IPS-18a (cell line): ENCODE measurements around the gene ACSS1.

Experiments
- H3K27ac ChIP-seq: one replicate; pipeline ENCODE4 v1.5.1; 2013; ENCODE audit warnings: low read length
- H3K27me3 ChIP-seq: one replicate; pipeline ENCODE4 v1.6.1; 2013; ENCODE audit warnings: mild to moderate bottlenecking, low read length; ENCODE audit not compliant: control insufficient read depth, insufficient read depth
- H3K36me3 ChIP-seq: one replicate; pipeline ENCODE4 v1.6.1; 2013; ENCODE audit warnings: low read depth, low read length; ENCODE audit not compliant: control insufficient read depth
- H3K4me1 ChIP-seq: one replicate; pipeline ENCODE4 v1.6.1; 2013; ENCODE audit warnings: low read depth, low read length; ENCODE audit not compliant: control insufficient read depth
- H3K4me3 ChIP-seq: one replicate; pipeline ENCODE4 v1.5.1; 2013; ENCODE audit warnings: low read length
- H3K9ac ChIP-seq: one replicate; pipeline ENCODE4 v1.6.1; 2013; ENCODE audit warnings: mild to moderate bottlenecking, low read length, moderate library complexity
- H3K9me3 ChIP-seq: one replicate; pipeline ENCODE4 v1.6.1; 2013; ENCODE audit warnings: low read depth, low read length; ENCODE audit not compliant: control insufficient read depth

The ACSS1 gene

GRCh38 chr20:24979036-24979960 lies 78.6 kb downstream of the ACSS1 start:
- Histone ChIP-seq H3K9me3 (peaks cover 5% of the 10 kb centered on the region), H3K4me1 (no peaks in the 10 kb centered on the region), H3K9ac (no peak overlapping the region), H3K27me3 (no peaks in the 10 kb centered on the region), H3K36me3 (peaks cover 23% of the 10 kb centered on the region), H3K4me3 (no peak overlapping the region), H3K27ac (no peak overlapping the region)

- Histone ChIP-seq H3K4me3 (no peak overlapping the region), H3K36me3 (peaks cover 20% of the 10 kb centered on the region), H3K27ac (no peak overlapping the region), H3K9me3 (peaks cover 5% of the 10 kb centered on the region), H3K9ac (no peak overlapping the region), H3K4me1 (no peaks in the 10 kb centered on the region), H3K27me3 (no peaks in the 10 kb centered on the region)
These were observed 79.4 kb downstream of the ACSS1 start for GRCh38 chr20:24978513-24978912.

DNA sequence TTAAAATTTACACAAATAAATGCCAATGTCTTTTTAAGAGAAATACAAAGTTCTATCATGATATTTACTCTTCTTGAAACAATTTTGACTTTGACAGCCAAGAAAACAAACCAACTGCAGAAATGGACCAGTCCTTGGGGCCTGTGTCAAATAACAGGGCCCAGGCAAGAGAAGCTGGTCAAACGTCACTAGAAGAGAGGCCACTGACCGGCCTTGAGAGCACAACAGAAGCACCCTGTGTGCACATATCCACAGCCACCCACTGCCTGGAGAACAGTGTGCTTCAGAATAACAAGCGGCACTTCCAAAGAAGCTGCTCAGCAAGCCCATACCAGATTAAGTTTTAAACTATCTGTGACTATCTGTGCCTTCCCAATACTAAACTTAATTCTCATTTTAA lies 80.1 kb downstream of the ACSS1 start:
- no peak overlapping the region for H3K27ac ChIP-seq
- peaks cover 5% of the 10 kb centered on the region for H3K9me3 ChIP-seq
- H3K4me1 ChIP-seq, result no peaks in the 10 kb centered on the region
- H3K4me3 ChIP-seq, result no peak overlapping the region
- no peaks in the 10 kb centered on the region for H3K27me3 ChIP-seq
- H3K9ac ChIP-seq, result no peak overlapping the region
- peaks cover 26% of the 10 kb centered on the region for H3K36me3 ChIP-seq

- peaks cover 5% of the 10 kb centered on the region for H3K9me3 ChIP-seq
- no peak overlapping the region for H3K4me3 ChIP-seq
- no peak overlapping the region for H3K9ac ChIP-seq
- H3K36me3 ChIP-seq, result peaks cover 30% of the 10 kb centered on the region
- H3K27me3 ChIP-seq, result no peaks in the 10 kb centered on the region
- no peak overlapping the region for H3K27ac ChIP-seq
- H3K4me1 ChIP-seq, result no peaks in the 10 kb centered on the region
These were observed 80.6 kb downstream of the ACSS1 start for GRCh38 chr20:24977336-24977735.

- Histone ChIP-seq H3K27ac (no peak overlapping the region), H3K9me3 (peaks cover 5% of the 10 kb centered on the region), H3K36me3 (peaks cover 51% of the 10 kb centered on the region), H3K4me3 (no peak overlapping the region), H3K27me3 (no peaks in the 10 kb centered on the region), H3K9ac (no peak overlapping the region), H3K4me1 (no peaks in the 10 kb centered on the region)
These were observed 85.6 kb downstream of the ACSS1 start for GRCh38 chr20:24972341-24972740.

- no peaks in the 10 kb centered on the region for H3K4me1 ChIP-seq
- H3K27ac ChIP-seq, result no peak overlapping the region
- no peak overlapping the region for H3K4me3 ChIP-seq
- peaks cover 47% of the 10 kb centered on the region for H3K36me3 ChIP-seq
- no peaks in the 10 kb centered on the region for H3K27me3 ChIP-seq
- H3K9ac ChIP-seq, result no peak overlapping the region
- H3K9me3 ChIP-seq, result peaks cover under 1% of the 10 kb centered on the region
These were observed 86.4 kb downstream of the ACSS1 start for GRCh38 chr20:24971376-24972101.

GRCh38 chr20:24970754-24971153 lies 87.2 kb downstream of the ACSS1 start:
- Histone ChIP-seq H3K27ac (no peak overlapping the region), H3K4me3 (no peak overlapping the region), H3K9ac (no peak overlapping the region), H3K4me1 (no peaks in the 10 kb centered on the region), H3K27me3 (no peaks in the 10 kb centered on the region), H3K36me3 (peaks cover 49% of the 10 kb centered on the region), H3K9me3 (no peaks in the 10 kb centered on the region)

DNA sequence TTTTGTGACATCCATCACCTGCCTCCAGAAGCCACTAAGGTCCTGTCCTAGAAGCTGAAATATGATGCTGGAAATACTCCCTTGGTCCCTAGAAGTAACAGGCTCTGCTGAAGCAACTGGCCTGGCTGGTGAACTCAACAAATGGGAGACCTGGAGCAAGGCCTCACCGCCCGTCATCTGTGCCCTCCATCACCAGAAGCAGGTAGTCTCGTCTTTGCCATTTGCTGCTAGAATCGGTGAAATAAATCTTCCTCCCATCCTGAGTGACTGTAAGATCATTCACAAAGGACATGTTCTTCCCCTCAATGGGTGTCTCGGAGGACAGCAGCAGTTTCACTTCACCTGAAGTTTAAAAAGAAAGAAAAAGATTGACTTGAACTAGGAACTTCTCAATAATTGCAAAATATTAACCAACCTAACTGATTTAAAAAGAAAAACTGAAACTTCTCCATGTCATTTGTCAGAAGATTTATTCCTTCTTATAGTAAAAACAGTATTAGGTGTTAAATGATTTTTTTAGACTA lies 87.8 kb downstream of the ACSS1 start:
- H3K27me3 ChIP-seq, result no peaks in the 10 kb centered on the region
- no peaks in the 10 kb centered on the region for H3K4me1 ChIP-seq
- H3K27ac ChIP-seq, result no peak overlapping the region
- no peaks in the 10 kb centered on the region for H3K9me3 ChIP-seq
- no peak overlapping the region for H3K4me3 ChIP-seq
- H3K9ac ChIP-seq, result no peak overlapping the region
- H3K36me3 ChIP-seq, result peaks cover 52% of the 10 kb centered on the region

DNA sequence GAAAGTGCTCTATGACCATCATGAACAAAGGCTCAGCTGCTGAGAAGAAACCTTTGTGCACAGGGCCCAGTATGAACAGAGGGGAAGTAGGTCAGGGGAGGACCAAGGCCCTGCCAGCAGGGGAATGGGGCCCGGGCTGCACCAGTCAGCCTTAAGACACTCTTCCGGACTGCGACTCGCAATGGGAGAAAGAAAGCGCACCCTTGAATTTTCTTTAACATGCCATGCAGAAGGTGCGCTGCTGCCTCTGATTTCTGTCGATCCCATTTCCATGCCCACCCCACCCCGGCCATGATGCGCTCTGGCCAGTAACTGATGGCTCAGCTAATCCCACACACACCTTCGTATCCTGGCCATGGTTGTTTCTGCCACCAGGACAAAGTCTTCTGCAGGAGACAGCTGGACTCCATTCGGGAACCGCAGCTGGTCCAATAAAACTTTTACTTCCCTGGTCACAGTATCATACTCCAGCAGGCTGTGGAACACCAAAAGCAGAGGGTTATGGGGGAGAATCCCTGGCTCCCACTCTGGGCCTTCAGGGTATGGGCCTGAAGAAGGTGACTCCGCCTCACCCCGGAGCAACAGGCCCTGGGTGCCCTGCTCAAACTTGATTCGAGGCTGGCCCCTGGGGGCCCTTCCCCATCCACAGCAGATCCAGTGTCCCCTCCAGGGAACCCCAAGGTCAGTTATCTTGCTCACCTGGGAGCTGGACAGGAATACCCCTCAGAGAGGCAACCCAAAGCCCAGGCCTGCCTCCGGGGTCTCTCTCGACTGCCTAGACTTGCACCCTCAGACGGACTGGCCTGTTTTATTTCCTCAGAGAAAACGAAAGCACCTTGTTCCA lies 88.5 kb downstream of the ACSS1 start:
- Histone ChIP-seq H3K27me3 (no peaks in the 10 kb centered on the region), H3K27ac (no peak overlapping the region), H3K9me3 (no peaks in the 10 kb centered on the region), H3K4me3 (no peak overlapping the region), H3K4me1 (no peaks in the 10 kb centered on the region), H3K9ac (no peak overlapping the region), H3K36me3 (peaks cover 54% of the 10 kb centered on the region)

DNA sequence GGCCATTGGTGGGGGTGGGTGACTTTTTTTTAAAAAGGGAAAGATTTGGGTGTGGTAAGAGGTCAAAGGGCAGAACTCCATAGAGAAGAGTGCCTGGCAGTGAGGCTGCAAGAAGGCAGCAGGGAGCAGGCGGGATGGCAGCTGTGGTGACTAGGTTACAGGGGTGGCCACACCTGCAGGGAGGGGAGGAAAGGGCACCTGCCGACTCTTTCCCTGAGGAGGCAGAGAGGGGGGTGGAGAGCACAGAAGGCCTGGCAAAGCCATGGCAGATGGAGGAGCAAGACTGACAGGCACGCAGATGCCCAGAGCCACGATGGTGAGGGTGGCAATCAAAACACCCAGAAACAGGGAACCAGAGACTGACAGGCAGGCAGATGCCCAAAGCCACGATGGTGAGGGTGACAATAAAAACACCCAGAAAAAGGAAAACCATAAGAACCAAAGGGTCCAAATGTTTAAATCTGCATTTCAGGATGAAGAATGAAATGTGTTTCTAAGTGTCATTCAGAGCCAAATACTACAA lies 89.6 kb downstream of the ACSS1 start:
- Histone ChIP-seq H3K27me3 (no peaks in the 10 kb centered on the region), H3K9ac (no peak overlapping the region), H3K9me3 (no peaks in the 10 kb centered on the region), H3K4me1 (no peaks in the 10 kb centered on the region), H3K36me3 (peaks cover 62% of the 10 kb centered on the region), H3K27ac (no peak overlapping the region), H3K4me3 (no peak overlapping the region)
